OCI-LY7 (cell line): Measurements from ENCODE around the gene GLIPR1.

Experiments used
- CTCF ChIP-seq: fragments of 200-600 bp; sonication (generic); conservative IDR thresholded peaks from 2 replicates; pipeline ENCODE4 v1.5.1; 2014; ENCODE audit warnings: mild to moderate bottlenecking, antibody characterized with exemption, low read length, moderate library complexity, mixed read lengths
- EZH2phosphoT487 ChIP-seq: fragments of 200-600 bp; sonication (generic); IDR thresholded peaks from 2 replicates; pipeline ENCODE4 v1.6.1; 2018; ENCODE audit warnings: low read depth, borderline replicate concordance, mild to moderate bottlenecking, mixed run types, antibody characterized with exemption, low read length, moderate library complexity, mixed read lengths

- TF ChIP-seq CTCF: no peak
- no peak for TF ChIP-seq EZH2phosphoT487
Measured at GRCh38 chr12:75455839-75456238, 24.7 kb upstream of the GLIPR1 start.
